Endothelial cell of umbilical vein (primary cell): Measurements from ENCODE around the gene DR1.

Experiments
- EZH2 ChIP-seq: IDR thresholded peaks from 2 replicates; pipeline ENCODE4 v1.6.1; 2012; ENCODE audit warnings: borderline replicate concordance, low read depth, mild to moderate bottlenecking, moderate library complexity, low read length, inconsistent platforms; ENCODE audit not compliant: severe bottlenecking
- MAX ChIP-seq: IDR thresholded peaks from 2 replicates; pipeline ENCODE4 v1.6.1; 2011; ENCODE audit not compliant: insufficient read depth, insufficient read length
- POLR2AphosphoS5 ChIP-seq: IDR thresholded peaks from 2 replicates; pipeline ENCODE4 v1.6.1; 2012; ENCODE audit warnings: low read depth, mild to moderate bottlenecking, control low read depth, low read length, moderate library complexity; ENCODE audit not compliant: insufficient read depth

- TF ChIP-seq MAX, result no peak
- no peak for TF ChIP-seq POLR2AphosphoS5
- no peak for TF ChIP-seq EZH2
These were observed 32.7 kb upstream of the DR1 start for GRCh38 chr1:93313026-93313425.
